ENCODE measurements around the gene ERC2.

GRCh38 chr3:55690177-55690576 lies 778.1 kb downstream of the ERC2 start:
- TF ChIP-seq CTCF (IDR thresholded peaks at IDR 0.05) (no peak), POLR2A (IDR thresholded peaks at IDR 0.05) (no peak)

Measured in heart left ventricle (tissue), 13 donors.